Measurements from ENCODE around the gene CSMD2. TPM values are rescaled to one million over a fixed set of nuclear protein-coding genes. Genes with fewer than 3 reads are reported as not detected.

The CSMD2 gene
- total RNA-seq, 1 donor from 2014 or later, result 1.1 TPM

- no peak for DNase-seq (ENCODE audit: low spot score)
Observed at GRCh38 chr1:33719771-33720670, 445.0 kb downstream of the CSMD2 start.

DNA sequence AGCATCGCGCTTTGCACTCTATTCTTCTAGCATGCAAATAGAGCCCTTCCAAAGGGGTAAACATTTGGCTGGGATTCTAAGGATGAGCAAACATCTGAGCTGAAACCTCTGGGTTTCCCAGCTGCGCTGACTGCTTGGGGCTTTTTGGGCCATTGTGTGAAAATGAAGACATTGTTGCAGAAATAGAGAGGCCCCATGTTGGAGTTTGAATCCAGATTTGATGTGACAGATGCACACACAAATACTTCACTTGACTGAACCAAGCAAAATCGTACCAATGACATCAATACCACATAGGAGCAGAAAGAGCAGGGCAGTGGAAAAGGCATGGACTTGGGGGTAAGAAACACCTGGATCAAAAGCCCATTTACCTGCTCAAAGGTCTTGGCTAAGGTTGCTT, 445.7 kb downstream of the CSMD2 start:
- no peak for DNase-seq (ENCODE audit: low spot score)

- DNase-seq (ENCODE audit: low spot score), result no peak
Observed at GRCh38 chr1:33718186-33718585, 446.8 kb downstream of the CSMD2 start.

DNA sequence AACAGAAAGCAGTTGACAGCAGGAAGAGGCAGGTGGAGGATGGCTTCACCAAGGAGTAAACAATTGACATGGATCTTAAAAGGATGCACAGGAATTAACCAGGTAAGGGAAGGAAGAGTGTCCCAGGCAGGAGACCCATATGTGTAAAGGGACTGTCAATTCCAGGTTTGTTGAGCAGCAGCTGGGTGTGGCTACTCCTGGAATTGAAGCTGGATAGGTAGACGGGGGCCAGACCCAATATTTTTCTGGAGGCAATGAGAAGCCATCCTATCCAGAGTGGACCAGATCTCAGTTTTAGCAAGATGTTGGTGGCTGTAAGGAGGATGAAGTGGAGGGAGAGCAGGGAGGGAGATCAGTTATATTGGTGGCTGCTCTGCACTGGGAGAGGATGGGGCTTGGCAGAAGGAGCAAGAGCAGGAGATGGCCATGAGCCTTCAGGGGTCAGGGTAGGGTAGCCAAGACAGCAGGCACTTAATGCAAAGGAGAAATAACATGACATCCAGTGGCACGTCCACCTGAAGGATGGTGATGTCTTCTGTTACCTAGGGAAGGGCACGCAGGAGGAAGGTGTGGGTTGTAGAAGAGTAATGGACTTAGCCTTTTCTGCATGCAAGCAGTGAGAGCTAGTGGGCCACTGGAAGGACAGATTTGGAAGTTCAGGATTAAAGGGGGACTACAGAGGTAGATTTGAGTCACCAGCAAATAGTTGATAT, 447.9 kb downstream of the CSMD2 start:
- DNase-seq (ENCODE audit: low spot score), result no peak

GRCh38 chr1:33715195-33715811, 449.7 kb downstream of the CSMD2 start:
- DNase-seq (ENCODE audit: low spot score), result no peak

- DNase-seq (ENCODE audit: low spot score), result no peak
Observed at GRCh38 chr1:33714421-33714820, 450.6 kb downstream of the CSMD2 start.

GRCh38 chr1:33713058-33713877, 451.8 kb downstream of the CSMD2 start:
- no peak for DNase-seq (ENCODE audit: low spot score)

DNA sequence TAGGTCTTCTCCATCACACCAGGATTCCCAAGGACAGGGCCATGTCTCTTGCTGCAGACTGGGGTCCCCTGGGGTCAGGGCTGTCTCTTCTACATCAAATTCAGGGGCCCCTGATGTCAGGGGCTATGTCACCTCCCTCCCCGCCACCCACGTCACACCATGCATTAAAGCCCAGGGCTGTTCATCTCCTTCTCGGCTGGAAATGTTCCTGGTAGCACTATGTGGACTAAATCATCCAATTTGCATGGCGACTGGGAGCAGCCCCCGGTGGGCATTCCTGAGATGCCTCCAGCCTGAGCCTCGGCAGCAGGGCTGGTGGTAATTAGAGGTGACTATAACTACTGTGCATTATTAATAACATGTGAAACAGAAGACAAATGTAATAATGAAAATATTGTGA, 452.8 kb downstream of the CSMD2 start:
- DNase-seq (ENCODE audit: low spot score), result no peak

GRCh38 chr1:33711511-33711910, 453.5 kb downstream of the CSMD2 start:
- no peak for DNase-seq (ENCODE audit: low spot score)

DNA sequence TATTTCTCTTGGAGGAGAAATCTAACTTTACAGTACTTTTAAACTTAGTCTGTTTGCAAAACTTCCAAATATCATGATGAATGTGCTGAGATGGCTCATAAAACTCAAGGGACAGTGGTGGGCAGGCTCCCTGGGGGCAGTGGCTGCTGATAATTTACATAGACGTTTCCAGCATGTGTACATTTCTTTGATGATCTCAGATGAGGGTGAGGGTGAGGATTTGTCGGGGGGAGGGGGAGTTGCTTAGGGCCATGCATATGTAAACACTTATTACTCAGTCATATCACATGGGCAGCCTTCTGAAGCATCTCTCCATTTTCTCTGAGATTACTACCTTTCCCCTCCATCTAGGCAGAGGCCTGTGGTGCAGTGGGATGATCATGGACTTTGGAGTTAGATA, 454.1 kb downstream of the CSMD2 start:
- no peak for DNase-seq (ENCODE audit: low spot score)

- DNase-seq (ENCODE audit: low spot score), result no peak
Observed at GRCh38 chr1:33709783-33710718, 455.0 kb downstream of the CSMD2 start.

DNA sequence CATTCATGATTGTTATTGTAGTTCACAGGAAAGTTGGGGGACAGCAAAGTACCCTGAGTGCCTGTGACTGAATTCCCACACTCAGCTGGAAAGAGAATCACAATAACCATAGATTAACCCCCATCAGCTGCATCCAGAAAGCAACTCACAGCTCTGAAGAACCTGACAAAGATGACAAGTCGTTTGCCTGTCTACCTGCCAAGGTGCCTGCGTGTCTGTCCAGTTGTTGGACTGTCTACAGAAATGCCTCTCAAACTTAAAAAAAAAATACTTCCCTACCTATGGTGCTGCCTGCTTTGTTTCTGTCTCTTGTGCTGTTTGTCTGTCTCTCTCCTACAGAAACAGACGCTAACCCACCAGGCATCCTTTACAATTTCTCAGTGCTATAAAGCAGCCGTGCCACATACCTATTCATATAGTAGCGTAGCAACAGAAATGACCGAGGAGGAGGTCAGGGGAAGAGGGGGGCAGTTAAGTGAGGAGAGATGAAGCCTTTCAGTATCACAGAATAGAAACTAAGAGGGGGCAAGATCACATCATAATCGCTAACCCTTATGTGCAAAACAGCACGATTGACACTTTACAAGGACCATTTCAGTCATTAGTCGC, 455.8 kb downstream of the CSMD2 start:
- DNase-seq (ENCODE audit: low spot score), result no peak

- no peak for DNase-seq (ENCODE audit: low spot score)
Observed at GRCh38 chr1:33706634-33707255, 458.3 kb downstream of the CSMD2 start.

GRCh38 chr1:33703464-33703863, 461.6 kb downstream of the CSMD2 start:
- DNase-seq (ENCODE audit: low spot score), result no peak

GRCh38 chr1:33698361-33699035, 466.5 kb downstream of the CSMD2 start:
- no peak for DNase-seq (ENCODE audit: low spot score)

DNA sequence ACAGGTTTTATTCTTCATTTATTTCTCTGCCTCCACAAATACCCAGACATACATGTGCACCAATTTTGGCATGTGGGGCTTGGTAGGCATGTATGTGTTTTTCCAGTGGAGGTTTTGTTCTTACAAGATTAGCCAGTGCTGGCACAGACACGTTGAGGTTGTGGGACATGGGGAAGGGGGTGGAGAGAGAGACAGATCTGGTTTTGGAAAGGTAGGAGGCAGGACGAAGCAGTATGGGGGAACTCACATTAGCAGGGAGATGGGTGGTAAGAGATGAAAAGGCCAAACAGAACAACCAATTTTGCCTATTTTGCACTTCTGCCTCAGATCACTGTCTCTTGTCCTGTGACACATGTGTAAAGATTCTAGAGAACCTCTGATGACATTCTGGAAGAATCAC, 467.2 kb downstream of the CSMD2 start:
- DNase-seq (ENCODE audit: low spot score), result no peak

GRCh38 chr1:33696962-33697361, 468.1 kb downstream of the CSMD2 start:
- DNase-seq (ENCODE audit: low spot score), result no peak

GRCh38 chr1:33696311-33696710, 468.7 kb downstream of the CSMD2 start:
- no peak for DNase-seq (ENCODE audit: low spot score)

Data from ureter (tissue), 1 donor.